ENCODE data around the gene CAMSAP1.

Gene CAMSAP1

GRCh38 chr9:135833864-135834263 is 73.5 kb downstream of the CAMSAP1 start:
- H3K27me3 ChIP-seq (ENCODE audit: control insufficient read depth, insufficient read depth, low read length) = no peaks in the 10 kb centered on the region
- H3K4me3 ChIP-seq (ENCODE audit: low read length) = no peak overlapping the region
- no peak overlapping the region for H3K9ac ChIP-seq (ENCODE audit: low read depth, low read length)
- no peaks in the 10 kb centered on the region for H3K4me1 ChIP-seq (ENCODE audit: control insufficient read depth, insufficient read depth, low read length)
- H3K4me2 ChIP-seq (ENCODE audit: low read length) = no peak overlapping the region
- peaks cover 2% of the 10 kb centered on the region for H3K9me3 ChIP-seq (replicated peaks; ENCODE audit: low read length)
- H3K36me3 ChIP-seq (ENCODE audit: insufficient read depth, low read length) = peaks cover 6% of the 10 kb centered on the region

- no peak overlapping the region for H3K9ac ChIP-seq (ENCODE audit: low read depth, low read length)
- H3K4me3 ChIP-seq (ENCODE audit: low read length) = no peak overlapping the region
- H3K4me1 ChIP-seq (ENCODE audit: control insufficient read depth, insufficient read depth, low read length) = no peaks in the 10 kb centered on the region
- peaks cover 4% of the 10 kb centered on the region for H3K9me3 ChIP-seq (replicated peaks; ENCODE audit: low read length)
- H3K4me2 ChIP-seq (ENCODE audit: low read length) = no peak overlapping the region
- H3K36me3 ChIP-seq (ENCODE audit: insufficient read depth, low read length) = peaks cover 14% of the 10 kb centered on the region
- H3K27me3 ChIP-seq (ENCODE audit: control insufficient read depth, insufficient read depth, low read length) = no peaks in the 10 kb centered on the region
Observed at GRCh38 chr9:135830496-135830895, 76.8 kb downstream of the CAMSAP1 start.

GRCh38 chr9:135828656-135829055 is 78.7 kb downstream of the CAMSAP1 start:
- peaks cover 22% of the 10 kb centered on the region for H3K36me3 ChIP-seq (ENCODE audit: insufficient read depth, low read length)
- no peaks in the 10 kb centered on the region for H3K27me3 ChIP-seq (ENCODE audit: control insufficient read depth, insufficient read depth, low read length)
- no peak overlapping the region for H3K4me2 ChIP-seq (ENCODE audit: low read length)
- H3K9ac ChIP-seq (ENCODE audit: low read depth, low read length) = no peak overlapping the region
- no peaks in the 10 kb centered on the region for H3K4me1 ChIP-seq (ENCODE audit: control insufficient read depth, insufficient read depth, low read length)
- no peak overlapping the region for H3K4me3 ChIP-seq (ENCODE audit: low read length)
- H3K9me3 ChIP-seq (replicated peaks; ENCODE audit: low read length) = peaks cover 4% of the 10 kb centered on the region

- peaks cover 29% of the 10 kb centered on the region for H3K36me3 ChIP-seq (ENCODE audit: insufficient read depth, low read length)
- no peak overlapping the region for H3K9ac ChIP-seq (ENCODE audit: low read depth, low read length)
- no peaks in the 10 kb centered on the region for H3K4me1 ChIP-seq (ENCODE audit: control insufficient read depth, insufficient read depth, low read length)
- peaks cover 4% of the 10 kb centered on the region for H3K9me3 ChIP-seq (replicated peaks; ENCODE audit: low read length)
- no peak overlapping the region for H3K4me3 ChIP-seq (ENCODE audit: low read length)
- H3K27me3 ChIP-seq (ENCODE audit: control insufficient read depth, insufficient read depth, low read length) = no peaks in the 10 kb centered on the region
- H3K4me2 ChIP-seq (ENCODE audit: low read length) = no peak overlapping the region
Observed at GRCh38 chr9:135827866-135828580, 79.3 kb downstream of the CAMSAP1 start.

- no peaks in the 10 kb centered on the region for H3K4me1 ChIP-seq (ENCODE audit: control insufficient read depth, insufficient read depth, low read length)
- H3K4me3 ChIP-seq (ENCODE audit: low read length) = no peak overlapping the region
- peaks cover 36% of the 10 kb centered on the region for H3K36me3 ChIP-seq (ENCODE audit: insufficient read depth, low read length)
- H3K4me2 ChIP-seq (ENCODE audit: low read length) = no peak overlapping the region
- no peaks in the 10 kb centered on the region for H3K27me3 ChIP-seq (ENCODE audit: control insufficient read depth, insufficient read depth, low read length)
- no peak overlapping the region for H3K9ac ChIP-seq (ENCODE audit: low read depth, low read length)
- H3K9me3 ChIP-seq (replicated peaks; ENCODE audit: low read length) = peaks cover 4% of the 10 kb centered on the region
Observed at GRCh38 chr9:135827301-135827700, 80.0 kb downstream of the CAMSAP1 start.

- Histone ChIP-seq H3K9me3 (replicated peaks; ENCODE audit: low read length) (peaks cover 4% of the 10 kb centered on the region), H3K4me1 (ENCODE audit: control insufficient read depth, insufficient read depth, low read length) (no peaks in the 10 kb centered on the region), H3K9ac (ENCODE audit: low read depth, low read length) (no peak overlapping the region), H3K4me3 (ENCODE audit: low read length) (no peak overlapping the region), H3K36me3 (ENCODE audit: insufficient read depth, low read length) (peaks cover 46% of the 10 kb centered on the region), H3K4me2 (ENCODE audit: low read length) (no peak overlapping the region), H3K27me3 (ENCODE audit: control insufficient read depth, insufficient read depth, low read length) (no peaks in the 10 kb centered on the region)
Observed at GRCh38 chr9:135826188-135826545, 81.2 kb downstream of the CAMSAP1 start.

GRCh38 chr9:135825435-135826187 is 81.7 kb downstream of the CAMSAP1 start:
- no peak overlapping the region for H3K4me3 ChIP-seq (ENCODE audit: low read length)
- H3K27me3 ChIP-seq (ENCODE audit: control insufficient read depth, insufficient read depth, low read length) = no peaks in the 10 kb centered on the region
- H3K9me3 ChIP-seq (replicated peaks; ENCODE audit: low read length) = peaks cover 4% of the 10 kb centered on the region
- H3K4me2 ChIP-seq (ENCODE audit: low read length) = no peak overlapping the region
- no peak overlapping the region for H3K9ac ChIP-seq (ENCODE audit: low read depth, low read length)
- H3K36me3 ChIP-seq (ENCODE audit: insufficient read depth, low read length) = peaks cover 52% of the 10 kb centered on the region
- no peaks in the 10 kb centered on the region for H3K4me1 ChIP-seq (ENCODE audit: control insufficient read depth, insufficient read depth, low read length)

GRCh38 chr9:135823036-135823435 is 84.3 kb downstream of the CAMSAP1 start:
- Histone ChIP-seq H3K36me3 (ENCODE audit: insufficient read depth, low read length) (peaks cover 56% of the 10 kb centered on the region), H3K4me1 (ENCODE audit: control insufficient read depth, insufficient read depth, low read length) (no peaks in the 10 kb centered on the region), H3K27me3 (ENCODE audit: control insufficient read depth, insufficient read depth, low read length) (no peaks in the 10 kb centered on the region), H3K9ac (ENCODE audit: low read depth, low read length) (no peak overlapping the region), H3K4me2 (ENCODE audit: low read length) (no peak overlapping the region), H3K9me3 (replicated peaks; ENCODE audit: low read length) (no peaks in the 10 kb centered on the region), H3K4me3 (ENCODE audit: low read length) (no peak overlapping the region)

GRCh38 chr9:135822374-135822755 is 85.0 kb downstream of the CAMSAP1 start:
- H3K4me3 ChIP-seq (ENCODE audit: low read length) = no peak overlapping the region
- peaks cover 62% of the 10 kb centered on the region for H3K36me3 ChIP-seq (ENCODE audit: insufficient read depth, low read length)
- no peaks in the 10 kb centered on the region for H3K4me1 ChIP-seq (ENCODE audit: control insufficient read depth, insufficient read depth, low read length)
- H3K4me2 ChIP-seq (ENCODE audit: low read length) = no peak overlapping the region
- H3K9ac ChIP-seq (ENCODE audit: low read depth, low read length) = no peak overlapping the region
- H3K9me3 ChIP-seq (replicated peaks; ENCODE audit: low read length) = no peaks in the 10 kb centered on the region
- no peaks in the 10 kb centered on the region for H3K27me3 ChIP-seq (ENCODE audit: control insufficient read depth, insufficient read depth, low read length)

GRCh38 chr9:135821733-135822373 is 85.5 kb downstream of the CAMSAP1 start:
- H3K9ac ChIP-seq (ENCODE audit: low read depth, low read length) = no peak overlapping the region
- H3K27me3 ChIP-seq (ENCODE audit: control insufficient read depth, insufficient read depth, low read length) = no peaks in the 10 kb centered on the region
- peaks cover 67% of the 10 kb centered on the region for H3K36me3 ChIP-seq (ENCODE audit: insufficient read depth, low read length)
- H3K4me3 ChIP-seq (ENCODE audit: low read length) = no peak overlapping the region
- H3K4me1 ChIP-seq (ENCODE audit: control insufficient read depth, insufficient read depth, low read length) = no peaks in the 10 kb centered on the region
- H3K9me3 ChIP-seq (replicated peaks; ENCODE audit: low read length) = no peaks in the 10 kb centered on the region
- H3K4me2 ChIP-seq (ENCODE audit: low read length) = no peak overlapping the region

- Histone ChIP-seq H3K27me3 (ENCODE audit: control insufficient read depth, insufficient read depth, low read length) (no peaks in the 10 kb centered on the region), H3K4me1 (ENCODE audit: control insufficient read depth, insufficient read depth, low read length) (no peaks in the 10 kb centered on the region), H3K4me3 (ENCODE audit: low read length) (no peak overlapping the region), H3K4me2 (ENCODE audit: low read length) (no peak overlapping the region), H3K36me3 (ENCODE audit: insufficient read depth, low read length) (peaks cover 74% of the 10 kb centered on the region), H3K9me3 (replicated peaks; ENCODE audit: low read length) (no peaks in the 10 kb centered on the region), H3K9ac (ENCODE audit: low read depth, low read length) (no peak overlapping the region)
Observed at GRCh38 chr9:135821116-135821515, 86.2 kb downstream of the CAMSAP1 start.

Measured in skeletal muscle satellite cell (primary cell).